22Rv1 (cell line): ENCODE measurements around the gene SHCBP1L.

Source experiments
- ZFX ChIP-seq: fragments of 450-650 bp; IDR thresholded peaks from 2 replicates; pipeline ENCODE4 v1.6.1; 2017; ENCODE audit warnings: antibody characterized with exemption, borderline replicate concordance
- TF ChIP-seq, protein P1 (sequence below): fragments of 450-650 bp; IDR thresholded peaks from 2 replicates; pipeline ENCODE4 v1.5.1; 2017; ENCODE audit warnings: mild to moderate bottlenecking

DNA sequence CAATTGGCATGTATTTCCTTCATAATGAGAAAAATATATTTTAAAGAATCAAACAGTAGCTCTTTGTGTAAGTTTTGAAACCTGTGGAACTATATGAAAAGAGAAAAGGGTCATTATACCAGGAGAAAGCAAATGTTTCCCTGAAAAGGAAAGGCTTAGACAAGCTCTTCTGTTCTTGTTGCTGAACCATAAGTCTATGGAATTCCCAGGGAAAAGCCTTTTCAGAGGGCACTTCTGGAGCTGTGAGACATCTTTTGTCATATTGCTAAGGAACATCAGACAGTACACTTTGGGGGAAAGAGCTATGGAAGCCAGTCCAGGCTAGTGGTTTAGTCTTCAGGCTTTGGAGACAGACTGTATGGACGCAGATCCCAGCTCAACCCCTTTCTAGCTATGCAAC is 12.1 kb upstream of the SHCBP1L start:
- TF ChIP-seq, protein P1, sequence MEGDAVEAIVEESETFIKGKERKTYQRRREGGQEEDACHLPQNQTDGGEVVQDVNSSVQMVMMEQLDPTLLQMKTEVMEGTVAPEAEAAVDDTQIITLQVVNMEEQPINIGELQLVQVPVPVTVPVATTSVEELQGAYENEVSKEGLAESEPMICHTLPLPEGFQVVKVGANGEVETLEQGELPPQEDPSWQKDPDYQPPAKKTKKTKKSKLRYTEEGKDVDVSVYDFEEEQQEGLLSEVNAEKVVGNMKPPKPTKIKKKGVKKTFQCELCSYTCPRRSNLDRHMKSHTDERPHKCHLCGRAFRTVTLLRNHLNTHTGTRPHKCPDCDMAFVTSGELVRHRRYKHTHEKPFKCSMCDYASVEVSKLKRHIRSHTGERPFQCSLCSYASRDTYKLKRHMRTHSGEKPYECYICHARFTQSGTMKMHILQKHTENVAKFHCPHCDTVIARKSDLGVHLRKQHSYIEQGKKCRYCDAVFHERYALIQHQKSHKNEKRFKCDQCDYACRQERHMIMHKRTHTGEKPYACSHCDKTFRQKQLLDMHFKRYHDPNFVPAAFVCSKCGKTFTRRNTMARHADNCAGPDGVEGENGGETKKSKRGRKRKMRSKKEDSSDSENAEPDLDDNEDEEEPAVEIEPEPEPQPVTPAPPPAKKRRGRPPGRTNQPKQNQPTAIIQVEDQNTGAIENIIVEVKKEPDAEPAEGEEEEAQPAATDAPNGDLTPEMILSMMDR = no peak
- no peak for TF ChIP-seq ZFX
